ENCODE measurements around the gene OR10P1.

The OR10P1 gene

DNA sequence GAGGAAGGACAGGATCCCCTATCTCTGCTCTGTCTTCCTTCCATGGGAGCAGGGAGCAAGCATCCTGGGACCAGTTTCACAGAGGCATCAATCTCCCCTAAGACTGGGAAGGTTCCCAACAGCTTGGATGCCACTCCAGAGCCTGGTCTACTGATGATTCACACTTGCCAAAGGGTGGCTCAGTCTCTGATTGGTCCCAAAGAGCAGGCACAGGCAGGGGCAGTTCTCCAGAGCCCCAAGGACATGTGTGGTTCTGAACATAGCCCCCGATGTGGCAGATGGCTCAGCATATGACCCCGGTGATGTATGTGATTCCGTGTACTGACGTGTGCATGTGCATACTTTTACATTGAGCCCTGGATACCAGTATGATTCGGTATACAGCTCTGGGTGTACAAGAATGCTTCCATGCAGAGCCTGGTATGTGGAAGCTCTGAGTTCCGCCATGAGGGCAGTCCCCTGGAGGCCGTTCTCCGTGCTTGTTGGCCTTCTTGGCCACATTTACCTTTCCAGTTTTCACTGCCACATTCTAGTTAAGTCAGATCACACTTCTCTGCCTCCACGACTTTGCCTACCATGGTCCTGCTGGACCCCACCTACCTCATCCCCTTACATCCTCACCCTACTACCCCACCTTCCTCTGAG lies 49.8 kb downstream of the OR10P1 start:
- DNase-seq, result no peak
